Esophagus muscularis mucosa (tissue), 4 donors: ENCODE measurements around the gene SYT15. TPM values are rescaled to one million over a fixed set of nuclear protein-coding genes. Genes with fewer than 3 reads are reported as not detected.
A peak's percentile ranks its signal among the peaks of the same experiment; 100 is the strongest.

ENCODE experiments used
- DNase-seq: peaks from one replicate; pipeline ENCODE4 v3.0.0-alpha.2; 2017; ENCODE audit errors: extremely low spot score
- H3K27ac ChIP-seq, 4 donors: fragments of 200-600 bp; sonication (generic); replicated peaks in 1 of 4; 1 replicate in 3 of 4; 2 replicates in 1 of 4; pipeline ENCODE4 v1.5.1; 2016 to 2019; ENCODE audit warnings: mild to moderate bottlenecking in 1 of 4
- H3K27me3 ChIP-seq, 4 donors: fragments of 200-600 bp; sonication (generic); one replicate each; pipeline versions ENCODE4 v1.5.1 to v1.6.0; 2016 to 2019
- H3K36me3 ChIP-seq, 4 donors: fragments of 200-600 bp; sonication (generic); one replicate each; pipeline ENCODE4 v1.5.1; 2016 to 2019
- H3K4me1 ChIP-seq, 4 donors: fragments of 200-600 bp; sonication (generic); one replicate each; pipeline ENCODE4 v1.5.1; 2016 to 2019
- H3K4me3 ChIP-seq, 4 donors: fragments of 200-600 bp; sonication (generic); 1 replicate in 2 of 4; 2 replicates in 2 of 4; pipeline ENCODE4 v1.5.1; 2016 to 2019; ENCODE audit warnings: mild to moderate bottlenecking in 4 of 4, moderate library complexity in 1 of 4
- H3K9me3 ChIP-seq, 4 donors: fragments of 200-600 bp; sonication (generic); 1 replicate in 3 of 4; 2 replicates in 1 of 4; pipeline ENCODE4 v1.5.1; 2016 to 2019
- CTCF ChIP-seq, 3 experiments: fragments of 200-600 bp in 2 of 3; fragments of 450-650 bp in 1 of 3; sonication (generic) in 2 of 3; IDR thresholded peaks; one replicate each; pipeline ENCODE4 v1.5.1; 2017 to 2019; ENCODE audit warnings: antibody characterized with exemption in 3 of 3, mild to moderate bottlenecking in 2 of 3, moderate library complexity in 1 of 3
- EP300 ChIP-seq: sonication (generic); formaldehyde crosslinking; IDR thresholded peaks from one replicate; pipeline ENCODE4 v1.6.1; 2017; ENCODE audit warnings: antibody characterized with exemption
- POLR2A ChIP-seq: fragments of 450-650 bp; IDR thresholded peaks from one replicate; pipeline ENCODE4 v1.6.1; 2017; ENCODE audit warnings: antibody characterized with exemption, moderate library complexity, mild to moderate bottlenecking, low read depth
- POLR2AphosphoS5 ChIP-seq, 2 donors: sonication (generic); formaldehyde crosslinking; IDR thresholded peaks; one replicate each; pipeline ENCODE4 v1.6.1; 2017; ENCODE audit warnings: antibody characterized with exemption in 2 of 2
- WGBS: methylation state at CpG from one replicate; pipeline ENCODE4 v1.1.5; 2018; 5-methylcytosine and 5-hydroxymethylcytosine counted together
- intact Hi-C: fragments of 100-400 bp; cut with DNase I; formaldehyde crosslinking; loops from one replicate; pipeline ENCODE4 v1.15.1; 2023
- total RNA-seq, 4 donors: library from RNA; depleted of rRNA; stranded (reverse); fragments of >200 nt; gene quantifications; one replicate each; pipeline versions ENCODE4 v1.1.0 to v1.2.1, GENCODE V29; 2016

Gene SYT15
- total RNA-seq, 4 donors from 2014 or later = 2.1 to 7.4 (median 5.4) TPM

- WGBS = 85% methylated on average over 8 of the region's 8 CpGs
- Histone ChIP-seq H3K27ac (peak overlapping the region; percentile 44 to 77 (median 72)), H3K4me3 (peak overlapping the region in 1 of 4 donors; percentile 38), H3K9me3 (no peaks in the 10 kb centered on the region), H3K27me3 (peaks cover 0 to 18% (median 0%) of the 10 kb centered on the region in 4 donors), H3K36me3 (no peaks in the 10 kb centered on the region), H3K4me1 (peaks cover 6 to 47% (median 36%) of the 10 kb centered on the region in 4 donors)
- TF ChIP-seq POLR2AphosphoS5 (IDR thresholded peaks at IDR 0.05) (no peak), POLR2A (no peak), CTCF (IDR thresholded peaks at IDR 0.05) (no peak), EP300 (no peak)
- intact Hi-C loops = no loop called here
- no peak for DNase-seq
Observed at GRCh38 chr10:46540412-46541016, 38.4 kb upstream of the SYT15 start.

GRCh38 chr10:46541017-46541661 is 37.8 kb upstream of the SYT15 start:
- intact Hi-C loops = no loop called here
- Histone ChIP-seq H3K27me3 (peaks cover 0 to 12% (median 0%) of the 10 kb centered on the region in 4 donors), H3K36me3 (no peaks in the 10 kb centered on the region), H3K4me1 (peaks cover 6 to 47% (median 36%) of the 10 kb centered on the region in 4 donors), H3K27ac (peak overlapping the region in 1 of 4 donors; percentile 67), H3K9me3 (no peaks in the 10 kb centered on the region), H3K4me3 (peak overlapping the region; percentile 36 to 50 (median 37))
- no peak for TF ChIP-seq POLR2AphosphoS5 (IDR thresholded peaks at IDR 0.05)
- TF ChIP-seq POLR2A = no peak
- peak in 1 of 3 experiments; percentile 33 for TF ChIP-seq CTCF (IDR thresholded peaks at IDR 0.05)
- no peak for TF ChIP-seq EP300
- DNase-seq = no peak
- 16% methylated on average over 35 of the region's 42 CpGs for WGBS

GRCh38 chr10:46541735-46542566 is 37.0 kb upstream of the SYT15 start:
- Histone ChIP-seq H3K36me3 (no peaks in the 10 kb centered on the region), H3K27ac (no peak overlapping the region), H3K4me3 (peak overlapping the region in 1 of 4 donors; percentile 36), H3K9me3 (no peaks in the 10 kb centered on the region), H3K27me3 (peaks cover 0 to 10% (median 0%) of the 10 kb centered on the region in 4 donors), H3K4me1 (peaks cover 6 to 47% (median 36%) of the 10 kb centered on the region in 4 donors)
- DNase-seq = no peak
- intact Hi-C loops = no loop called here
- whole genome bisulfite sequencing = 83% methylated on average over 7 of the region's 7 CpGs
- TF ChIP-seq POLR2A (no peak), CTCF (IDR thresholded peaks at IDR 0.05) (no peak), POLR2AphosphoS5 (IDR thresholded peaks at IDR 0.05) (no peak), EP300 (no peak)

- no peaks in the 10 kb centered on the region for H3K9me3 ChIP-seq
- H3K36me3 ChIP-seq = no peaks in the 10 kb centered on the region
- no peak overlapping the region for H3K27ac ChIP-seq
- 91% methylated on average over 7 of the region's 7 CpGs for WGBS
- no peak for DNase-seq
- TF ChIP-seq POLR2A = no peak
- intact Hi-C loops = no loop called here
- H3K4me3 ChIP-seq = no peak overlapping the region
- H3K4me1 ChIP-seq = peaks cover 6 to 47% (median 36%) of the 10 kb centered on the region in 4 donors
- H3K27me3 ChIP-seq = peaks cover 0 to 10% (median 0%) of the 10 kb centered on the region in 4 donors
Observed at GRCh38 chr10:46542567-46543465, 36.1 kb upstream of the SYT15 start.
